ENCODE data around the gene DAGLA. TPM values are rescaled to one million over a fixed set of nuclear protein-coding genes. Genes with fewer than 3 reads are reported as not detected.

DAGLA gene
- total RNA-seq, 1 experiment from 2014 or later: 4.5 TPM

GRCh38 chr11:61730240-61730994 lies 50.2 kb downstream of the DAGLA start:
- no peaks in the 10 kb centered on the region for H3K79me1 ChIP-seq (ENCODE audit: insufficient read depth, low read depth, low read length, poor library complexity, severe bottlenecking)
- Mint-ChIP-seq H3K27ac (peak overlapping the region in 1 of 3 experiments; percentile 75; a peak in 2 of 7 replicates), H3K36me3 (ENCODE audit: insufficient read depth in 1 of 3, low read depth in 3 of 3) (peaks cover 8 to 16% (median 16%) of the 10 kb centered on the region in 3 experiments), H3K4me3 (no peak overlapping the region), H3K9me3 (no peaks in the 10 kb centered on the region), H3K4me1 (peaks cover 0 to 2% of the 10 kb centered on the region in 2 experiments; a peak in 1 of 4 replicates), H3K27me3 (ENCODE audit: low read depth) (no peaks in the 10 kb centered on the region)
- H3K79me2 ChIP-seq (ENCODE audit: insufficient read depth, low read length): no peaks in the 10 kb centered on the region
- no peak overlapping the region for H4K5ac ChIP-seq (ENCODE audit: insufficient read length, low read depth, low read length)
- no peak overlapping the region for H2AFZ ChIP-seq (ENCODE audit: low read length)
- H3T11ph ChIP-seq (ENCODE audit: low read length): no peak overlapping the region
- no peak overlapping the region for H4K8ac ChIP-seq (replicated peaks; ENCODE audit: insufficient read length, low read depth, low read length)
- H3K56ac ChIP-seq (ENCODE audit: insufficient read length, low read depth, low read length): no peak overlapping the region
- H2BK5ac ChIP-seq (ENCODE audit: insufficient read length, low read length): no peak overlapping the region
- H3K4me1 ChIP-seq (ENCODE audit: insufficient read depth, low read length): no peaks in the 10 kb centered on the region
- H4K91ac ChIP-seq (ENCODE audit: insufficient read length, low read depth, low read length): no peak overlapping the region
- H3K23ac ChIP-seq (ENCODE audit: insufficient read length, low read depth, low read length): no peak overlapping the region
- no peak overlapping the region for H3K18ac ChIP-seq (ENCODE audit: insufficient read length, low read depth, low read length)
- H3K27ac ChIP-seq (ENCODE audit: insufficient read length, low read depth, low read length): no peak overlapping the region
- H3K4ac ChIP-seq (ENCODE audit: low read depth, low read length): no peak overlapping the region
- no peak overlapping the region for H3K4me2 ChIP-seq (ENCODE audit: insufficient read depth, insufficient read length, low read length)
- H2BK12ac ChIP-seq (ENCODE audit: insufficient read length, low read depth, low read length): no peak overlapping the region
- H3K23me2 ChIP-seq (ENCODE audit: insufficient read length, low read depth, low read length, poor library complexity, severe bottlenecking): no peaks in the 10 kb centered on the region
- no peak overlapping the region for H2BK15ac ChIP-seq (ENCODE audit: low read depth, low read length)
- no peak for TF ChIP-seq CTCF (conservative IDR thresholded peaks at IDR 0.05)
- no peak overlapping the region for H3K14ac ChIP-seq (ENCODE audit: insufficient read depth, low read length)
- no peaks in the 10 kb centered on the region for H4K20me1 ChIP-seq (ENCODE audit: control insufficient read depth, insufficient read depth, insufficient read length)
- H3K27me3 ChIP-seq (ENCODE audit: insufficient read depth, low read length): no peaks in the 10 kb centered on the region
- no peak overlapping the region for H3K9ac ChIP-seq (ENCODE audit: extremely low read depth, insufficient read length, low read length)
- H2BK20ac ChIP-seq (ENCODE audit: low read depth, low read length, poor library complexity, severe bottlenecking): no peak overlapping the region
- H2AK5ac ChIP-seq (ENCODE audit: insufficient read length, low read length): no peak overlapping the region
- no peak overlapping the region for H2BK120ac ChIP-seq (ENCODE audit: low read depth, low read length, poor library complexity, severe bottlenecking)
- no peak for DNase-seq
- WGBS (ENCODE audit: extremely low coverage, insufficient read length, low lambda C conversion rate): no CpG with 5 or more reads among the region's 13 CpGs
- H3K9me3 ChIP-seq (ENCODE audit: control insufficient read depth, low read depth, low read length): no peaks in the 10 kb centered on the region

All from H9 (cell line).